HCT116 (cell line): ENCODE measurements around the gene SLC22A23. TPM values are rescaled to one million over a fixed set of nuclear protein-coding genes. Genes with fewer than 3 reads are reported as not detected.

Experiments
- ATAC-seq: fragments of 200-7000 bp; cut with Tn5 transposase; 2 replicates; pipeline ENCODE4 v1.9.1; 2020; ENCODE audit warnings: mild to moderate bottlenecking, moderate library complexity
- BruUV-seq: library from RNA; stranded (reverse); fragments of 400-500 nt; replicated peaks from 2 replicates; lab custom pipeline; 2021; lab: Mats Ljungman, UMichigan
- CTCF ChIA-PET: fragments of 300-600 bp; sonication (Branson Sonifier 250); formaldehyde crosslinking; loops from one replicate; lab custom pipeline; 2021; ENCODE audit warnings: antibody characterized with exemption; lab: Charles Lee
- POLR2A ChIA-PET: fragments of 300-600, 350-600 bp; sonication (Branson Sonifier 250); formaldehyde crosslinking; loops from one replicate; lab custom pipeline; 2021; ENCODE audit warnings: antibody characterized with exemption; lab: Charles Lee
- RAD21 ChIA-PET, 2 experiments: fragments of 300-600 bp; sonication (Branson Sonifier 250); formaldehyde crosslinking; loops; one replicate each; lab custom pipeline; 2023; ENCODE audit warnings: low total read pairs in 2 of 2; ENCODE audit not compliant: uncharacterized antibody in 2 of 2, unreplicated experiment in 2 of 2, low non-redundant PET in 1 of 2; lab: Charles Lee
- DNase-seq: peaks from one replicate; pipeline ENCODE4 v3.0.0-alpha.2; 2010; ENCODE audit warnings: low read depth, low spot score
- H2AFZ ChIP-seq: fragments of 200-600 bp; shearing (Covaris generic), sonication (generic); 2 replicates; pipeline ENCODE4 v1.6.1; 2017; ENCODE audit warnings: low read depth, mixed run types, mixed read lengths, antibody characterized with exemption, low read length; ENCODE audit not compliant: poor library complexity, severe bottlenecking
- H3K27ac ChIP-seq: 2 replicates; pipeline ENCODE4 v1.5.1; 2012; ENCODE audit warnings: low read depth, low read length
- H3K27me3 ChIP-seq: fragments of 200-600 bp; sonication (generic); 2 replicates; pipeline ENCODE4 v1.6.1; 2016; ENCODE audit warnings: mixed run types, low read length, mixed read lengths; ENCODE audit not compliant: insufficient read depth
- H3K36me3 ChIP-seq, 2 experiments: fragments of 200-500 bp in 1 of 2; fragments of 200-600 bp in 1 of 2; sonication (Bioruptor generic) in 1 of 2; sonication (generic) in 1 of 2; 2 replicates each; pipeline versions ENCODE4 v1.5.1 to v1.6.1; 2014 to 2016; ENCODE audit warnings: low read length in 2 of 2, inconsistent platforms in 1 of 2, mixed read lengths in 1 of 2, mixed run types in 1 of 2; ENCODE audit not compliant: insufficient read depth in 2 of 2, control insufficient read depth in 1 of 2
- H3K4me1 ChIP-seq, 2 experiments: fragments of 200-600 bp in 1 of 2; sonication (generic) in 1 of 2; 2 replicates each; pipeline versions ENCODE4 v1.5.1 to v1.6.1; 2012 to 2017; ENCODE audit warnings: low read length in 2 of 2, inconsistent platforms in 1 of 2, mild to moderate bottlenecking in 1 of 2, mixed read lengths in 1 of 2, mixed run types in 1 of 2, moderate library complexity in 1 of 2; ENCODE audit not compliant: insufficient read depth in 2 of 2, control insufficient read depth in 1 of 2
- H3K4me2 ChIP-seq: fragments of 200-600 bp; sonication (generic); 2 replicates; pipeline ENCODE4 v1.6.1; 2017; ENCODE audit warnings: mixed run types, low read length, mixed read lengths
- H3K4me3 ChIP-seq, 2 experiments: fragments of 200-600 bp in 1 of 2; sonication (generic) in 1 of 2; replicated peaks in 1 of 2; 2 replicates each; pipeline ENCODE4 v1.5.1; 2011 to 2016; ENCODE audit warnings: low read length in 2 of 2, control low read depth in 1 of 2, low read depth in 1 of 2, mild to moderate bottlenecking in 1 of 2, mixed read lengths in 1 of 2, mixed run types in 1 of 2
- H3K79me2 ChIP-seq: fragments of 200-600 bp; sonication (generic); 2 replicates; pipeline ENCODE4 v1.6.1; 2017; ENCODE audit warnings: mild to moderate bottlenecking, mixed run types, low read length, moderate library complexity, mixed read lengths; ENCODE audit not compliant: insufficient read depth
- H3K9ac ChIP-seq: fragments of 200-600 bp; sonication (generic); 2 replicates; pipeline ENCODE4 v1.6.1; 2016; ENCODE audit warnings: low read length, mixed read lengths
- H3K9me2 ChIP-seq: fragments of 200-600 bp; sonication (generic), shearing (Covaris generic); 2 replicates; pipeline ENCODE4 v1.6.1; 2017; ENCODE audit warnings: mixed run types, mild to moderate bottlenecking, moderate library complexity; ENCODE audit not compliant: insufficient read depth
- H3K9me3 ChIP-seq, 2 experiments: fragments of 200-500 bp in 1 of 2; fragments of 200-600 bp in 1 of 2; sonication (Bioruptor generic) in 1 of 2; sonication (generic) in 1 of 2; 2 replicates each; pipeline ENCODE4 v1.6.1; 2014 to 2017; ENCODE audit warnings: low read length in 2 of 2, mixed read lengths in 2 of 2, inconsistent platforms in 1 of 2, low read depth in 1 of 2, mild to moderate bottlenecking in 1 of 2, mixed run types in 1 of 2, moderate library complexity in 1 of 2; ENCODE audit not compliant: control insufficient read depth in 1 of 2, insufficient read depth in 1 of 2
- H4K20me1 ChIP-seq: fragments of 200-600 bp; sonication (generic), shearing (Covaris generic); 2 replicates; pipeline ENCODE4 v1.6.1; 2017; ENCODE audit warnings: mixed run types, mild to moderate bottlenecking, moderate library complexity; ENCODE audit not compliant: insufficient read depth
- ATF3 ChIP-seq: IDR thresholded peaks from 2 replicates; pipeline ENCODE4 v1.6.1; 2012
- CEBPB ChIP-seq: IDR thresholded peaks from 2 replicates; pipeline ENCODE4 v1.6.1; 2012; ENCODE audit warnings: low read depth
- CTCF ChIP-seq, 3 experiments: fragments of 200-600 bp in 1 of 3; sonication (generic) in 1 of 3; IDR thresholded peaks in 2 of 3; conservative IDR thresholded peaks in 1 of 3; 2 replicates each; pipeline ENCODE4 v1.5.1; 2012 to 2017; ENCODE audit warnings: low read depth in 2 of 3, low read length in 2 of 3, antibody characterized with exemption in 1 of 3, borderline replicate concordance in 1 of 3, control low read depth in 1 of 3, mild to moderate bottlenecking in 1 of 3, mixed read lengths in 1 of 3, mixed run types in 1 of 3, moderate library complexity in 1 of 3; ENCODE audit not compliant: insufficient read depth in 1 of 3
- EGR1 ChIP-seq: IDR thresholded peaks from 2 replicates; pipeline ENCODE4 v1.6.1; 2012; ENCODE audit warnings: low read depth
- ELF1 ChIP-seq: IDR thresholded peaks from 2 replicates; pipeline ENCODE4 v1.6.1; 2012; ENCODE audit warnings: low read depth, borderline replicate concordance
- EZH2 ChIP-seq: fragments of 200-600 bp; sonication (generic); IDR thresholded peaks from 2 replicates; pipeline ENCODE4 v1.6.1; 2017; ENCODE audit warnings: antibody characterized with exemption, mixed run types
- EZH2phosphoT487 ChIP-seq: fragments of 200-600 bp; IDR thresholded peaks from 2 replicates; pipeline ENCODE4 v1.6.1; 2018; ENCODE audit warnings: antibody characterized with exemption, borderline replicate concordance
- JUND ChIP-seq: IDR thresholded peaks from 2 replicates; pipeline ENCODE4 v1.6.1; 2012
- MAX ChIP-seq: IDR thresholded peaks from 2 replicates; pipeline ENCODE4 v1.6.1; 2012
- POLR2AphosphoS5 ChIP-seq: IDR thresholded peaks from 2 replicates; pipeline ENCODE4 v1.6.1; 2011; ENCODE audit warnings: mild to moderate bottlenecking, low read depth, low read length, moderate library complexity
- RAD21 ChIP-seq: IDR thresholded peaks from 2 replicates; pipeline ENCODE4 v1.6.1; 2012; ENCODE audit warnings: low read depth, mild to moderate bottlenecking
- SIN3A ChIP-seq: IDR thresholded peaks from 2 replicates; pipeline ENCODE4 v1.6.1; 2012; ENCODE audit warnings: low read depth
- SP1 ChIP-seq: IDR thresholded peaks from 2 replicates; pipeline ENCODE4 v1.6.1; 2012; ENCODE audit warnings: low read depth
- TCF7L2 ChIP-seq: IDR thresholded peaks from 2 replicates; pipeline ENCODE4 v1.7.0; 2011; ENCODE audit warnings: borderline replicate concordance, inconsistent platforms; ENCODE audit not compliant: insufficient read depth, insufficient read length; ENCODE audit errors: extremely low read depth
- YY1 ChIP-seq: IDR thresholded peaks from 2 replicates; pipeline ENCODE4 v1.6.1; 2011; ENCODE audit warnings: low read length, low read depth, moderate library complexity, mild to moderate bottlenecking; ENCODE audit not compliant: insufficient replicate concordance; ENCODE audit errors: extremely low read depth
- ZBTB33 ChIP-seq: IDR thresholded peaks from 2 replicates; pipeline ENCODE4 v1.6.1; 2011; ENCODE audit warnings: mild to moderate bottlenecking, low read length, moderate library complexity; ENCODE audit not compliant: insufficient replicate concordance; ENCODE audit errors: extremely low read depth
- ZNF274 ChIP-seq: fragments of 200-500 bp; sonication (Bioruptor generic); IDR thresholded peaks from 2 replicates; pipeline ENCODE4 v1.6.1; 2014; ENCODE audit warnings: mild to moderate bottlenecking, low read depth, low read length, inconsistent platforms
- intact Hi-C: fragments of 100-400 bp; cut with micrococcal nuclease; formaldehyde crosslinking; loops from 2 replicates; pipeline ENCODE4 v1.10.0; 2022
- total RNA-seq: library from RNA; stranded (reverse); gene quantifications from one replicate; pipeline ENCODE4 v1.2.1, GENCODE V29; 2021; ENCODE audit not compliant: unreplicated experiment

Gene SLC22A23
- total RNA-seq, 1 experiment from 2014 or later, result 11.5 TPM

GRCh38 chr6:3504938-3505805 lies 48.3 kb upstream of the SLC22A23 start:
- Histone ChIP-seq H4K20me1 (no peaks in the 10 kb centered on the region), H3K4me1 (peaks cover 0 to 6% of the 10 kb centered on the region in 2 experiments; a peak in 1 of 4 replicates), H3K9me3 (no peaks in the 10 kb centered on the region), H3K79me2 (no peaks in the 10 kb centered on the region), H3K27me3 (no peaks in the 10 kb centered on the region), H3K9me2 (no peaks in the 10 kb centered on the region), H2AFZ (no peak overlapping the region), H3K4me2 (no peak overlapping the region), H3K4me3 (no peak overlapping the region), H3K36me3 (no peaks in the 10 kb centered on the region), H3K9ac (no peak overlapping the region), H3K27ac (no peak overlapping the region)
- ChIA-PET RAD21 (no interaction called here), CTCF (no interaction called here), POLR2A (no interaction called here)
- intact Hi-C loops, result no loop called here
- DNase-seq (no peak), ATAC-seq (no peak)
- TF ChIP-seq ELF1 (no peak), CEBPB (no peak), POLR2AphosphoS5 (no peak), RAD21 (no peak), EZH2phosphoT487 (no peak), TCF7L2 (no peak), ATF3 (no peak), ZBTB33 (no peak), CTCF (IDR thresholded peaks at IDR 0.05 in 2 of 3, conservative IDR thresholded peaks at IDR 0.05 in 1 of 3; ENCODE audit: borderline replicate concordance in 1 of 3, insufficient read depth in 1 of 3, low read depth in 2 of 3, low read length in 2 of 3) (no peak), EGR1 (no peak), EZH2 (no peak), SIN3A (no peak), YY1 (no peak), MAX (no peak), SP1 (no peak), JUND (no peak), ZNF274 (no peak)
- BruUV-seq, result no TSS peak
